ENCODE measurements around the gene CORO6. TPM values are rescaled to one million over a fixed set of nuclear protein-coding genes. Genes with fewer than 3 reads are reported as not detected.

CORO6 gene
- total and polyA plus RNA-seq, 4 experiments from 2014 or later: 1.6 to 2.2 TPM; not detected in 2

Other genes starting within 250 kb of the CORO6 start
- 10 to 100 TPM; 71.2 to 72.0 TPM for gene TAOK1, start 232.5 kb downstream of the CORO6 start, total RNA-seq
- 1 to 10 TPM; 3.9 to 4.1 TPM for gene TAOK1, start 232.5 kb downstream of the CORO6 start, polyA plus RNA-seq
- gene ABHD15, start 55.9 kb downstream of the CORO6 start, total RNA-seq: 10 to 100 TPM; 18.1 to 18.8 TPM
- gene ABHD15, start 55.9 kb downstream of the CORO6 start, polyA plus RNA-seq: 10 to 100 TPM in 1 of 2 donors, 1 to 10 TPM in 1; 8.2 to 13.5 TPM
- gene TP53I13, start 54.2 kb downstream of the CORO6 start, total RNA-seq: 100 to 1,000 TPM; 149 to 158 TPM
- 10 to 100 TPM; 31.5 to 47.5 TPM for gene TP53I13, start 54.2 kb downstream of the CORO6 start, polyA plus RNA-seq
- 10 to 100 TPM; 78.9 to 82.8 TPM for gene GIT1, start 33.3 kb downstream of the CORO6 start, total RNA-seq
- 10 to 100 TPM in 1 of 2 donors, 1 to 10 TPM in 1; 4.2 to 24.9 TPM for gene GIT1, start 33.3 kb downstream of the CORO6 start, polyA plus RNA-seq
- 1 to 10 TPM; 1.3 to 2.3 TPM for gene ANKRD13B, start 29.8 kb downstream of the CORO6 start, total RNA-seq
- not detected for gene ANKRD13B, start 29.8 kb downstream of the CORO6 start, polyA plus RNA-seq

All from CD4-positive, alpha-beta memory T cell (primary cell).